B cell (primary cell): ENCODE data around the gene DPH1.

ENCODE experiments used
- CTCF ChIP-seq: fragments of 200-600 bp; IDR thresholded peaks from one replicate; pipeline ENCODE4 v1.8.0; 2022; ENCODE audit warnings: antibody characterized with exemption, mild to moderate bottlenecking
- EZH2 ChIP-seq: IDR thresholded peaks from 2 replicates; pipeline ENCODE4 v1.6.1; 2012; ENCODE audit warnings: borderline replicate concordance, low read depth, mild to moderate bottlenecking, moderate library complexity, low read length; ENCODE audit not compliant: insufficient read depth, poor library complexity, severe bottlenecking

DNA sequence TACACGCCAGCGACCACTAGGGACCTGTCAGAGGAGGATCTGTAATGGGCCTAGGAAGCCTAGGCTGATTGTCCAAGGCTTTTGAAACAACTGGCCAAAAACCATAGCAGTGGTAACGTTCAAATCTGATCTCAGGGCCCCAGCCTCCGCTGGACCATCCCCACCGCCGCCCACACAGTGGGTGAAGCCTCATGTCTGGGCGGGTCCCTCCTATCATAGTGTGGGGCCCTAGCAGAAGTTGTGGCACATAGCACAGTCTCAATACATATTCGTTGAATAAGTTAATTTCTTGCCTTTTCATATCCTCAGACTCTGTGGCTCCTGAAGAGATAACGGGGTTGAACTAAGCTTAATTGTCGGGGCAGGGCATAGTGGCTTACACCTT lies 818 bp downstream of the DPH1 start:
- peak; percentile 66 for TF ChIP-seq CTCF
- TF ChIP-seq EZH2 = no peak
